GM12874 (cell line): Measurements from ENCODE around the gene TIPARP.

Experiments
- TF ChIP-seq, protein P1 (sequence below): IDR thresholded peaks from 2 replicates; pipeline ENCODE4 v1.5.1; 2011; ENCODE audit warnings: low read depth, mild to moderate bottlenecking, control low read depth, low read length, moderate library complexity; ENCODE audit not compliant: insufficient read depth

TIPARP gene

GRCh38 chr3:156731813-156732212 lies 57.4 kb downstream of the TIPARP start:
- TF ChIP-seq, protein P1, sequence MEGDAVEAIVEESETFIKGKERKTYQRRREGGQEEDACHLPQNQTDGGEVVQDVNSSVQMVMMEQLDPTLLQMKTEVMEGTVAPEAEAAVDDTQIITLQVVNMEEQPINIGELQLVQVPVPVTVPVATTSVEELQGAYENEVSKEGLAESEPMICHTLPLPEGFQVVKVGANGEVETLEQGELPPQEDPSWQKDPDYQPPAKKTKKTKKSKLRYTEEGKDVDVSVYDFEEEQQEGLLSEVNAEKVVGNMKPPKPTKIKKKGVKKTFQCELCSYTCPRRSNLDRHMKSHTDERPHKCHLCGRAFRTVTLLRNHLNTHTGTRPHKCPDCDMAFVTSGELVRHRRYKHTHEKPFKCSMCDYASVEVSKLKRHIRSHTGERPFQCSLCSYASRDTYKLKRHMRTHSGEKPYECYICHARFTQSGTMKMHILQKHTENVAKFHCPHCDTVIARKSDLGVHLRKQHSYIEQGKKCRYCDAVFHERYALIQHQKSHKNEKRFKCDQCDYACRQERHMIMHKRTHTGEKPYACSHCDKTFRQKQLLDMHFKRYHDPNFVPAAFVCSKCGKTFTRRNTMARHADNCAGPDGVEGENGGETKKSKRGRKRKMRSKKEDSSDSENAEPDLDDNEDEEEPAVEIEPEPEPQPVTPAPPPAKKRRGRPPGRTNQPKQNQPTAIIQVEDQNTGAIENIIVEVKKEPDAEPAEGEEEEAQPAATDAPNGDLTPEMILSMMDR = no peak

- TF ChIP-seq, protein P1 = no peak
Measured at GRCh38 chr3:156732261-156732660, 57.9 kb downstream of the TIPARP start.

- TF ChIP-seq, protein P1 = no peak
Measured at GRCh38 chr3:156732715-156733421, 58.5 kb downstream of the TIPARP start.

- TF ChIP-seq, protein P1 = no peak
Measured at GRCh38 chr3:156735471-156735870, 61.1 kb downstream of the TIPARP start.

GRCh38 chr3:156738251-156738650 lies 63.9 kb downstream of the TIPARP start:
- TF ChIP-seq, protein P1 = no peak

DNA sequence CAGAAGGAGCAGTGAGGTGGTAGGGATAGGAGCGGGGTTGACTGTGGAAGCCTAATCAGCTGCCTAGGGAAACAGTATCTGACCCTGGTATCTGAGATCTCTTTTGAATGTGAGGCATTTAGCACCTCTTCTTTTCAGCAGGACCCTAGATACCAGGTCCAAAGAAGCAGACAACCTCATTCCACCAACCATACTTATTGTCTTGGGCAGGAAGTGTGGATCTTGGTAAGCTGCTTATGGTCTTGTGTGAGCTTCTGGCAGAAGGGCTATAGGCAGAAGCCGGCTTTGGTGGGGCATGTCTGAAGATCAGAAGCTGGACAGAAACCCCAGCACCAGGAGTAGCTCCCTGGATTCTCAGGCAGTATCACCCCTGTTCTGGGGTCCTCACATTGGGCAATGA lies 65.6 kb downstream of the TIPARP start:
- TF ChIP-seq, protein P1 = no peak

DNA sequence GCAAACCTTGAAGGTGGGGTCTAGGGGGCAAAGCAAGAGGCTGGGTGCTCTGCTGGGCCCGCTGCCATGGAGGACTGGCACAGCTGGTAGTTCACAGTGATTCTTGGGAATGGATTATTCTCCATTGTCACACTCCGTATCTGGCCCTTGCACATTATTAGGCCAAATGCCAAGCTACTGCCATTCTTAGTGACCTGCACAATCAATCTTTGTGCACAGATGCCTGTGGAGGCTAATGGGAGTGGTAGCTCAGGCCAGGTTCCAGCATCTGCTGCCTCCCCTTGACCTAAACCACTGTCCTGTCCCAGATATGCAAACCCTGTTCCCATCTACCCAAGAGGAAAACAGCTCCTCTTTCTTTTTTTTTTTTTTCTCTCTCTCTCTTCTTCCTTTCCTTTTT lies 67.5 kb downstream of the TIPARP start:
- TF ChIP-seq, protein P1 = no peak
